Keratinocyte (primary cell): Measurements from ENCODE around the gene DOCK3. TPM values are rescaled to one million over a fixed set of nuclear protein-coding genes. Genes with fewer than 3 reads are reported as not detected.

Experiments
- DNase-seq: peaks from one replicate; pipeline ENCODE4 v3.0.0-alpha.2; 2011; ENCODE audit warnings: low read depth, missing footprints, low spot score
- FAIRE-seq: peaks from 2 replicates; lab custom pipeline; 2011; peaks lifted over from hg19 to GRCh38; lab: Jason Lieb, UNC
- H2AFZ ChIP-seq: 2 replicates; pipeline ENCODE4 v1.6.0; 2012; ENCODE audit warnings: low read length, control low read depth, inconsistent platforms; ENCODE audit not compliant: control insufficient read depth
- H3K27ac ChIP-seq: 2 replicates; pipeline ENCODE4 v1.5.1; 2011; ENCODE audit warnings: low read length; ENCODE audit not compliant: control insufficient read depth, insufficient read depth
- H3K27me3 ChIP-seq: 3 replicates; pipeline ENCODE4 v1.6.0; 2011; ENCODE audit warnings: low read length; ENCODE audit not compliant: control insufficient read depth, insufficient read depth; ENCODE audit errors: extremely low read depth
- H3K36me3 ChIP-seq, 2 experiments: 2 replicates in 1 of 2; 3 replicates in 1 of 2; pipeline ENCODE4 v1.5.1; 2011; ENCODE audit warnings: low read length in 2 of 2, mild to moderate bottlenecking in 1 of 2; ENCODE audit not compliant: control insufficient read depth in 2 of 2, insufficient read depth in 2 of 2; ENCODE audit errors: extremely low read depth in 1 of 2
- H3K4me1 ChIP-seq: 3 replicates; pipeline ENCODE4 v1.5.1; 2011; ENCODE audit warnings: low read length; ENCODE audit not compliant: control insufficient read depth, insufficient read depth; ENCODE audit errors: extremely low read depth
- H3K4me2 ChIP-seq: 3 replicates; pipeline ENCODE4 v1.6.0; 2011; ENCODE audit warnings: low read depth, low read length; ENCODE audit not compliant: control insufficient read depth, insufficient read depth; ENCODE audit errors: extremely low read depth
- H3K4me3 ChIP-seq, 3 experiments: fragments of 200-600 bp in 1 of 3; sonication (generic) in 1 of 3; 2 replicates in 2 of 3; 3 replicates in 1 of 3; pipeline ENCODE4 v1.5.1; 2011 to 2016; ENCODE audit warnings: low read length in 3 of 3, mild to moderate bottlenecking in 3 of 3, control low read depth in 2 of 3, inconsistent platforms in 1 of 3, low read depth in 1 of 3, mixed read lengths in 1 of 3, mixed run types in 1 of 3, moderate library complexity in 1 of 3; ENCODE audit not compliant: control insufficient read depth in 2 of 3, insufficient read depth in 2 of 3; ENCODE audit errors: extremely low read depth in 1 of 3
- H3K79me2 ChIP-seq: 2 replicates; pipeline ENCODE4 v1.6.0; 2012; ENCODE audit warnings: low read length; ENCODE audit not compliant: control insufficient read depth, insufficient read depth
- H3K9ac ChIP-seq: 3 replicates; pipeline ENCODE4 v1.6.0; 2011; ENCODE audit warnings: low read length; ENCODE audit not compliant: control insufficient read depth, insufficient read depth; ENCODE audit errors: extremely low read depth
- H3K9me1 ChIP-seq: 3 replicates; pipeline ENCODE4 v1.6.0; 2011; ENCODE audit warnings: low read length; ENCODE audit not compliant: control insufficient read depth, insufficient read depth; ENCODE audit errors: extremely low read depth
- H3K9me3 ChIP-seq: 2 replicates; pipeline ENCODE4 v1.5.1; 2012; ENCODE audit warnings: low read depth, low read length; ENCODE audit not compliant: control insufficient read depth
- H4K20me1 ChIP-seq: 3 replicates; pipeline ENCODE4 v1.6.0; 2011; ENCODE audit warnings: low read length; ENCODE audit not compliant: control insufficient read depth, insufficient read depth; ENCODE audit errors: extremely low read depth
- EZH2 ChIP-seq: IDR thresholded peaks from one replicate; pipeline ENCODE4 v1.6.1; 2012; ENCODE audit warnings: inconsistent platforms, mild to moderate bottlenecking, low read length, moderate library complexity
- dilution Hi-C: fragments of 300-500 bp; cut with MboI; formaldehyde crosslinking; loops from one replicate; pipeline ENCODE4 v1.7.0; 2020; ENCODE audit warnings: low sequenced_read_pairs; ENCODE audit not compliant: extremely low pct_ligation_motif_present
- polyA minus RNA-seq, 3 experiments: library from RNA; depleted of rRNA, polyadenylated mRNA; stranded (reverse); fragments of >200 nt; gene quantifications; 1 replicate in 1 of 3; 2 replicates in 1 of 3; 3 replicates in 1 of 3; pipeline ENCODE4 v1.2.3, GENCODE V29; 2011
- polyA plus RNA-seq, 5 experiments: library from polyadenylated mRNA; depleted of rRNA in 3 of 5; stranded (reverse) in 3 of 5; stranded (forward) in 1 of 5; unstranded in 1 of 5; fragments of >200 nt; gene quantifications; 1 replicate in 1 of 5; 2 replicates in 3 of 5; 3 replicates in 1 of 5; pipeline versions ENCODE4 v1.2.1 to v1.2.3, GENCODE V29; 2011 to 2012; ENCODE audit warnings: missing spikeins in 2 of 5, low read depth in 1 of 5, low replicate concordance in 1 of 5
- TF ChIP-seq, protein P1 (sequence below), 3 experiments: IDR thresholded peaks in 1 of 3; conservative IDR thresholded peaks in 1 of 3; optimal IDR thresholded peaks in 1 of 3; 2 replicates in 2 of 3; 3 replicates in 1 of 3; pipeline versions ENCODE3 to v1.5.1; 2011; ENCODE audit warnings: low read length in 3 of 3, mild to moderate bottlenecking in 3 of 3, moderate library complexity in 2 of 3, control low read depth in 1 of 3, inconsistent platforms in 1 of 3; ENCODE audit not compliant: insufficient read depth in 2 of 3; ENCODE audit errors: extremely low read depth in 1 of 3

DOCK3 gene, protein sequence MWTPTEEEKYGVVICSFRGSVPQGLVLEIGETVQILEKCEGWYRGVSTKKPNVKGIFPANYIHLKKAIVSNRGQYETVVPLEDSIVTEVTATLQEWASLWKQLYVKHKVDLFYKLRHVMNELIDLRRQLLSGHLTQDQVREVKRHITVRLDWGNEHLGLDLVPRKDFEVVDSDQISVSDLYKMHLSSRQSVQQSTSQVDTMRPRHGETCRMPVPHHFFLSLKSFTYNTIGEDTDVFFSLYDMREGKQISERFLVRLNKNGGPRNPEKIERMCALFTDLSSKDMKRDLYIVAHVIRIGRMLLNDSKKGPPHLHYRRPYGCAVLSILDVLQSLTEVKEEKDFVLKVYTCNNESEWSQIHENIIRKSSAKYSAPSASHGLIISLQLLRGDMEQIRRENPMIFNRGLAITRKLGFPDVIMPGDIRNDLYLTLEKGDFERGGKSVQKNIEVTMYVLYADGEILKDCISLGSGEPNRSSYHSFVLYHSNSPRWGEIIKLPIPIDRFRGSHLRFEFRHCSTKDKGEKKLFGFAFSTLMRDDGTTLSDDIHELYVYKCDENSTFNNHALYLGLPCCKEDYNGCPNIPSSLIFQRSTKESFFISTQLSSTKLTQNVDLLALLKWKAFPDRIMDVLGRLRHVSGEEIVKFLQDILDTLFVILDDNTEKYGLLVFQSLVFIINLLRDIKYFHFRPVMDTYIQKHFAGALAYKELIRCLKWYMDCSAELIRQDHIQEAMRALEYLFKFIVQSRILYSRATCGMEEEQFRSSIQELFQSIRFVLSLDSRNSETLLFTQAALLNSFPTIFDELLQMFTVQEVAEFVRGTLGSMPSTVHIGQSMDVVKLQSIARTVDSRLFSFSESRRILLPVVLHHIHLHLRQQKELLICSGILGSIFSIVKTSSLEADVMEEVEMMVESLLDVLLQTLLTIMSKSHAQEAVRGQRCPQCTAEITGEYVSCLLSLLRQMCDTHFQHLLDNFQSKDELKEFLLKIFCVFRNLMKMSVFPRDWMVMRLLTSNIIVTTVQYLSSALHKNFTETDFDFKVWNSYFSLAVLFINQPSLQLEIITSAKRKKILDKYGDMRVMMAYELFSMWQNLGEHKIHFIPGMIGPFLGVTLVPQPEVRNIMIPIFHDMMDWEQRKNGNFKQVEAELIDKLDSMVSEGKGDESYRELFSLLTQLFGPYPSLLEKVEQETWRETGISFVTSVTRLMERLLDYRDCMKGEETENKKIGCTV (N-terminal part only)
- polyA plus RNA-seq (0.10 to 0.28 TPM (median 0.11 TPM) in 3 replicates), polyA minus RNA-seq (0.30 to 0.66 TPM (median 0.38 TPM) in 3 replicates)
- polyA plus RNA-seq (2011; ENCODE audit: low read depth): 0.79 TPM
- polyA plus RNA-seq (2011; cell fraction: cytosol; rRNA removed): 0.18 and 0.19 TPM in 2 replicates
- polyA plus RNA-seq (2011; cell fraction: nucleus; rRNA removed): 1.6 and 1.9 TPM in 2 replicates
- 0.13 and 1.1 TPM in 2 replicates for polyA plus RNA-seq (2012; ENCODE audit: low replicate concordance)
- not detected for polyA minus RNA-seq (2011; cell fraction: cytosol; rRNA and poly(A)+ RNA removed)
- 1.1 and 1.9 TPM in 2 replicates for polyA minus RNA-seq (2011; cell fraction: nucleus; rRNA and poly(A)+ RNA removed)

DNA sequence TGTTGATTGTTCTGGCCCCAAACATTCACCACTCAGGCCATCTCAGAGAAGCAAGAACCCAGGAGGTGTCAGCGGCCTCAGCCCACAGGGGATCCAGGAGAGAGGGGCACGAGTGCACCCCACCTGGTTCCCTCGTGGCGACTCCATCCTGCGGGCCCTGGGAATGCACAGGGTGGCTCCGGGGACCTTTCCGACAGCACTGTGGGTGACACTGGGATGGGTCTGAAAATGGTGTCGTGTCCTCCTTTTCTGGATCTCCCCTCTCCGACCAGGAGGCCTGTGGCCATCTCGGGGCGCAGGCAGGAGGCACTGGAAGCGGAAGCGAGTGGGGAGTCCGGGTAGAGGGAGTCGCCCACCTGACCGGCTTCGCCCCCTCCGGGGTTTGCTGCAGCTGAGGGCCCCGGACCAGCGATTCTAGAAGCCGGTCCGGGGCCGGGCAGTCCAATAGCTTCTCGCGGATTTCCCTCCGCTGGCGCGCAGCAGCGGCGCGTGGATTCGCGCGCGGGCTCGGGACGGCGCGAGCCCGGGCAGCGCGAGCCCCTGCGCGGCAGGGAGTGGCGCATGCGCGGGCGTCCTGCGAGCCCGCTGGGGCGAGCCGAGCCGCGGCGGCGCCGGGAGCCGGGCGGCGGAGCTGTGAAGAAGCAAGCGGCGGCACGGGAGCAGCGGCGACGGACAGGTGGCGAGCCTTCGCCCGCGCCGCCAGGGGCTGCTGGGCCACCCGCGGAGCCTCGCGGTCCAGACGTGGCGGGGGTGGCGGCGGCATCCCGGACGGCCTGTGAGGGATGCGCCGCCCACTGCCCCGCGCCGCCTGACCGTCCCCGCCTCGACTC is at the start of gene DOCK3:
TSS of gene DOCK3 (plus strand) at position 579 of the 830 bp plus-strand sequence. CDS start 337 bp downstream, outside the sequence.
- dilution Hi-C loops: no loop called here
- DNase-seq: no peak
- Histone ChIP-seq H3K4me2 (peak within 1 kb of the TSS; percentile 48), H4K20me1 (no peaks in the 10 kb centered on the region), H2AFZ (no peak within 1 kb of the TSS), H3K27me3 (peaks cover 57% of the 10 kb centered on the region), H3K36me3 (no peaks in the 10 kb centered on the region), H3K9me3 (no peaks in the 10 kb centered on the region), H3K4me1 (no peaks in the 10 kb centered on the region), H3K4me3 (peak within 1 kb of the TSS in 1 of 3 experiments; percentile 24), H3K27ac (no peak within 1 kb of the TSS), H3K9me1 (no peaks in the 10 kb centered on the region), H3K79me2 (no peaks in the 10 kb centered on the region), H3K9ac (no peak within 1 kb of the TSS)
- TF ChIP-seq, protein P1, sequence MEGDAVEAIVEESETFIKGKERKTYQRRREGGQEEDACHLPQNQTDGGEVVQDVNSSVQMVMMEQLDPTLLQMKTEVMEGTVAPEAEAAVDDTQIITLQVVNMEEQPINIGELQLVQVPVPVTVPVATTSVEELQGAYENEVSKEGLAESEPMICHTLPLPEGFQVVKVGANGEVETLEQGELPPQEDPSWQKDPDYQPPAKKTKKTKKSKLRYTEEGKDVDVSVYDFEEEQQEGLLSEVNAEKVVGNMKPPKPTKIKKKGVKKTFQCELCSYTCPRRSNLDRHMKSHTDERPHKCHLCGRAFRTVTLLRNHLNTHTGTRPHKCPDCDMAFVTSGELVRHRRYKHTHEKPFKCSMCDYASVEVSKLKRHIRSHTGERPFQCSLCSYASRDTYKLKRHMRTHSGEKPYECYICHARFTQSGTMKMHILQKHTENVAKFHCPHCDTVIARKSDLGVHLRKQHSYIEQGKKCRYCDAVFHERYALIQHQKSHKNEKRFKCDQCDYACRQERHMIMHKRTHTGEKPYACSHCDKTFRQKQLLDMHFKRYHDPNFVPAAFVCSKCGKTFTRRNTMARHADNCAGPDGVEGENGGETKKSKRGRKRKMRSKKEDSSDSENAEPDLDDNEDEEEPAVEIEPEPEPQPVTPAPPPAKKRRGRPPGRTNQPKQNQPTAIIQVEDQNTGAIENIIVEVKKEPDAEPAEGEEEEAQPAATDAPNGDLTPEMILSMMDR (optimal IDR thresholded peaks at IDR 0.05 in 1 of 3, IDR thresholded peaks at IDR 0.05 in 1 of 3, conservative IDR thresholded peaks at IDR 0.05 in 1 of 3; ENCODE audit: extremely low read depth in 1 of 3, insufficient read depth in 2 of 3, low read length in 3 of 3): no peak
- TF ChIP-seq EZH2: peak; percentile 80
- no peak for FAIRE-seq
